NCI-H226 (cell line): Measurements from ENCODE around the gene CLP1.
"Not testable (repeated sequence)": the region's sequence is repeated elsewhere in the genome, so short reads cannot be mapped to it uniquely, and the experiment has no call there.

Experiments used
- DNase-seq: peaks from one replicate; pipeline ENCODE4 v3.0.0-alpha.2; 2015

CLP1 gene

DNA sequence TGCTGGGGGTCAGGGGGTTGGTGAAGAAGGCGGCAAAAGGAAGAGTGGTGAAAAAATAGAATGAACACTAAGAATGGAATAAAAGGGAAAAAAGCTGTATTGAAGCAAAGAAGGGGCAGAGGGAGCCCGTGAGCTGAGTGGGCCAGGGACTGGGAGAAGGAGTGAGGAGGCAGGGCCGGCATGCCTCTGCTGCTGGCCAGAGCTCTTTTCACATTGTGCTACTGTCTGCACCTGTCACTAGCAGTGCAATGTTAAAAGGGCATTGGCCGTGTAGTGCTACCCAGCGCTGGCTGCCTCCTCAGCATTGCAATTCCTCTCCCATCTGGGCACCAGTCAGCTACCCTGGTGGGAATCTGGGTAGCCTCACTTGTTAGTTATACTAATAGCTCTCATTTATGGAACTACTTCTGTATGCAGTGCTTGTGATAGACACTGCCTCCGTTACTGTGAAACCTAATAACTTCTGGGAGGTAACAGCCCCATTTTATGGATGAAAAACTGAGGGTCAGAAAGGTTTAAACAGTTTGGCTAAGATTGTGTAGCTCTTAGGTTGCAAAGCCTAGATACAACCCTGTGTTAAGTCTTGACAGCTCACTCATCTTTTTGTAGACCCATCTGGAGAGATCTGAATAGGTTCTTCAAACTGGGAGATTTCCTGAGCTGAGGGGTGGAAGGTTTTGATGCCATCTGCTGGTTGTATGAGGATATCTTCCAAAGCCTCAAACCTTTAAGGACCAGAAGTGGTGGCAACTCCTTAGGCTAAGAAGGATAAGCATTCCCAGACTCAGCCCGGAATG is 16.4 kb upstream of the CLP1 start:
- DNase-seq, result peak; percentile 34

- DNase-seq, result peak; percentile 65
These were observed 13.8 kb upstream of the CLP1 start for GRCh38 chr11:57643802-57644201.

DNA sequence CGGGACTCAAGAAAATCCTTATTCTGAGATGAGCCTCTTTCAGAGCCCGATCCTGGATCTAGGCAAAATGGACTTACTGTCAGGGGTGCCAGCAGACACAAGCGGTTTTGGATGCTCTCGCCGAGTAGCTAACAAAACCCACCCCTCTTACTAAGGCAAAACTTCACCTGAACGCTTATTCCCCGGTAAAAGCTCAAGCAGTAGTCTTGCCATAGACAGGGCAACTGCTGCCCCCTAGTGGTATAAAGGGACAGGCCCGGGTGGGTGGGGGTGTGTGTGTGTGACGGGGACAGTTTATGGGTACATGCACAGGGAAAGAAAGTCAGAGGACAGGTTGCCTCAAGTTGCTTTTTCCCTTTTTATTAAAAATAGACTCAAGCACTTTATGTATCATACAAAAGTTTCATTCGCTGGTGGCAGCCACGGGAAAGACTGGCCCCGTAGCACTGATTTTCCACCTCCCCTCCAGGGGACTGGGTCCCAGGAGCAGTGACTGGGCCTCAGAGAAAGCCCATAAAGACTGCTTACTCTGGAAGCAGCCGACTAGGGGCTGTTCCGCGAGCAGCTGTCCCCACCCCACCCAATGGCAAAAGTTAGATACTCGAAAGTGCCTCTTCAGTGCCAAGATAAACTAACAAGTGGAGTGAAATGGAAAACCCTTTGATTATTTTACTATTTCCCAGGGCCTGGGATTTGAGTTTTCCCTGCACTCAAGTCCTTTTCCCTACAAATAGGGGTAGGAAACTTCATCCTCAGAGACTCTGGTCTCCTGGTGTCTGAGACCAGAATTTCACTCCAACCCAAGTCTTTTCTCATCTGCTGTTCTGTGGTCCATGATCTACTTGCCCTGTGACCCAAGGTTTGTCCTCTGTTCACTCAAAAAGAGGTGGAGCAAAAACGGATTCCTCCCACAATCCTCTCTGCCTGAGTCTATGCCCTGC is 12.5 kb upstream of the CLP1 start:
- no peak for DNase-seq

DNA sequence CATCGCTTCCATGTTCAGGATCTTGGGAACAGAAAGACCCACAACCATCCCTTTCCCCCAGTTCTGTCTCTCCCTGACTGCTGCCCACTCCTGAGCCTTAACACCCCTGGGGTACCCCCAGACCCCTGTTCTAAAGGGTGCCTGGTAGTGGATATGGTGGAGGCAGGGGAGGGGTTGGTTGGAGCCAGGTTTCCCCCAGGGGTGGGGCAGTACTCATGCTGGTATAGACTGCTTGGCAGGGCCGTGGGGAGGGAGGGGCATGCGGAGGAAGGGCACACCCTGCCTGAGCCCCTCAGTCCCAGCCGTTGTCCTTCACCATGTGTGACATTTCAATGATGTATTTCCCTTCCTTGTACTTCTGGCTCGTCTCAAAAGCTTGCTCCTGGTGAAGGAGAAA is 11.9 kb upstream of the CLP1 start:
- no peak for DNase-seq

DNA sequence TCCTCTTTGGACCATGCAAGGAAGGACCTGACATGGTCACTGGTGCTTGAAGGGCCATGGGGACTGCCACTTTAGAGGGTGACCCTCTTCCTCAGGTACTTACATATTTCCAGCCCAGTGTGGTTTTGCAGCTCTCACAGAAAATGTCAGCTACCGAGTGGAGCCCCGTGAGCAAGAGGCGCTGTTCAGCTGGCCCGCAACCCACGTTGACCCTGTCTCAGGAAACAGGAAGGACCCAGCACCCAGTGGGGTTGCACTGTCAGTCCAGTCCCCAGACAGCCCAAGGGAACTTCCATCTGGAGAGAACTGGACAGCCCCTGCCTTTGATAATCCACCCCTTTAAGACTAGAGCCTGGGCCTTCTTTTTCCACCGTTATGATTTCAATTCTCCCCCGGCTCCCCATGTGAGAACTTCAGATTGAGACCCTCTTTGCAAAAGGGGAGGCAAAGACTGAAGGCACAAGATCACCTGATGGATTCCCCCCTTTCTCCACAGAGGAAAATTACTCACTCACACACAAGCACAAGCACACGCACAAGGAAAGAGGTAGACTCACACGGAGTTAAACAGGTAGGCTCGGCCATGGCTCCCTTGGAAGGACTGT is 11.3 kb upstream of the CLP1 start:
- no peak for DNase-seq

DNA sequence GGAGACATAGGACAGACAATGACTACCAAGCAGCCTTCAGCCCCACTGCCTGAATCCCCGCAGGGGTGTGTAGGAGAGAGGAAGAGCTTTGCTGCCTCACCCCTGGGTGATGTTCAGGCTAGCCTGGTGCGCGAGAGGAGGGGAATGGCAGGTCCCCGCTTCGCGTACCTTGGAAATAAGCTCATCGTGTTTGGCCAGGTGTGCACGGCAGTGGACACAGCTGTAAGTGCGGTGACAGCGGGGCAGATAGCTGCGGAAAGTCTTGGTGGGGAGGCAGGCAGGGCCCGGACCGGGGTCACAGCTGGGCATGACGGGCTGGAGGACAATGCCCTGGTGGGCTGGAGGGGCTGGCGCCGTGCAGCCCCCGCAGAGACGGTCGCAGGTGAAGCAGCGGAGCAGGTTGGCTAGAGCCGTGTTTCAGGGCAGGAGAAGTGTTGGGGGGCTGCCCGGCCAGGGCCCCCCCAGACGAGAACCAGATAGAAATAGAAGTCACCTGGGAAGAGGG is 10.7 kb upstream of the CLP1 start:
- no peak for DNase-seq

GRCh38 chr11:57647372-57647771 is 10.2 kb upstream of the CLP1 start:
- DNase-seq, result no peak

DNA sequence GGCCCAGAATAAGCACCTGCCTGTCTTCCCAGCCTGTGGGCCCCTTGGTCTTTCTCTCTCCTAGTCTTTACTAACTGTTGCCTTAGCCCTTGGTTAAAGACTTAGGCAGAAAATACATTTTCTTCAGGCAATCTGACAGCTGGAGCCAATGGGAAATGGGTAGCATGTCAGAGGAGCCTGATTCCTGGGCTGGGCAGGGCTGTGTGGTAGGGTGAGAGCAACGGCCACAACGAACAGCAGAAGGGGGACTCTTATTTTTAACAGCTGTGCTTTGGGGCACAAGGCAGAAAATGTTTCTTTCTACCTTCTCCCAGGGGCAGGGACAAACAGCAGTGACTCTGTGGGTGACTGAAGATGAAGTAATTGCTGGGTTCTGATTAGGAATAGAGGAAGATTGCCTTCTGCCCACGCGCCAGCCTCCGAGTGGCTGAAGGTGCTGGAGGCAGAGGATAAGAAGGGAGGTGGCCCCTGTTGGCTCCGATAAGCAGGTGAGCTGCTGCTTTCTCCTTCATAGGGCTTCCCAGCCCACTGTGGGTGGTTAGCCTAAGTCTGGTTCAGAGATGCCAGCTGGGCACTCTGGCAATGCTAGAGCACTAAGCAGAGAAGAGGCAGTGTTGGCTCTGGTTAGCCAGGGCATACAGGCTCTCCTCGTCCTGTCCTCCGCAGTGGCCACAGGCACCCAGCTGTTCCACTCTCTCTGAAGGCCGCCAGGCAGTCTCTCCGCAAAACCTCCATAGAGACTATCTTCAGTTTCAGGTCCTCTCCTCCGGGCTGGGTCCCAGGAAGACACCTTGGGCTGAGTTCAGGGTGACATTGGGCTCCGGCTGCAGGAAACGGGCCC is 9.4 kb upstream of the CLP1 start:
- DNase-seq, result no peak

DNA sequence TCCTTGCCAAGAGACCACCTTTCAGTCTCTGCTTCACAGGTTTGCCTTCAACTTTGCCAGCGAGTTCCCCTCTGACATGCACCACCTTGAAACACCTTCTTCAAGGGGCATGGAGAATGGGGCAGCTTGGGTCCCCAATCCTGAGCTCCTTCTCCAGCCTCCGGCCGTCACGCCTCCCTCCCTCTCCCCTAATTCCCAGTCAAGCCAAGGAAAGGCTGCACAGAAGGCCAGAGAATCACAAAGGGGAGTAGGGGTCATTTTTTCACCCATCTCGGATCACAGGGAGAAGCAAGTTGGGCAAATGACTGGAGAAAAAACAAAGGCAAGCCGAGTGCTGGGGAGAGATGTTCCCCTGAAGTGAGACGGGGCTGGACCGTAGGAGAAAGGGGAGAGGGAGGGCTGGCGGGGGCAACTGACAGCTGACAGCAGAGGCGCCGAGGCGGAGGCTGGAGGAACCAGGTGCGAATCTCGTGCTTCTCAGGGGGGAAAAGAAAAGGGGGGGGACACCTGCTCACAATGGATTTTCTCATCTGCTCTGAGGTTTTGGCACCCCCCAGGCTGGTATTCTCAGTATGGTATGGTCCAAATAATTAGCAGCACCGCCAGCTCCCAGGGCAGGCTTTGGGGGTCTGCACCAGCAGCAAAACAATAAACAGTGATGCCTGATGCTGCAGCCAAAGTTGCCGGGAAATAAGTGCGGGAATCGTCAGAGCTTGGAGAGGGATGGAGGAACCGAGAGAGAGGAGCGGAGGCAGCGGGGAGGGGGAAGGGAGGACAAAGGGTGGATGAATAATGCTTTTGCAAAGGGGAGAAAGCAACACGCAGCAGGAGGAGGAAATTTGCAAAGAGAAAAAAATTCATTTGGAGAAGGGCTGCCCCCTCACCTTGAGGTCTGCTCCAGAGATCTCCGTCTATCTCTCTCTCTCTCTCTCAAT is 8.5 kb upstream of the CLP1 start:
- DNase-seq, result peak; percentile 54

DNA sequence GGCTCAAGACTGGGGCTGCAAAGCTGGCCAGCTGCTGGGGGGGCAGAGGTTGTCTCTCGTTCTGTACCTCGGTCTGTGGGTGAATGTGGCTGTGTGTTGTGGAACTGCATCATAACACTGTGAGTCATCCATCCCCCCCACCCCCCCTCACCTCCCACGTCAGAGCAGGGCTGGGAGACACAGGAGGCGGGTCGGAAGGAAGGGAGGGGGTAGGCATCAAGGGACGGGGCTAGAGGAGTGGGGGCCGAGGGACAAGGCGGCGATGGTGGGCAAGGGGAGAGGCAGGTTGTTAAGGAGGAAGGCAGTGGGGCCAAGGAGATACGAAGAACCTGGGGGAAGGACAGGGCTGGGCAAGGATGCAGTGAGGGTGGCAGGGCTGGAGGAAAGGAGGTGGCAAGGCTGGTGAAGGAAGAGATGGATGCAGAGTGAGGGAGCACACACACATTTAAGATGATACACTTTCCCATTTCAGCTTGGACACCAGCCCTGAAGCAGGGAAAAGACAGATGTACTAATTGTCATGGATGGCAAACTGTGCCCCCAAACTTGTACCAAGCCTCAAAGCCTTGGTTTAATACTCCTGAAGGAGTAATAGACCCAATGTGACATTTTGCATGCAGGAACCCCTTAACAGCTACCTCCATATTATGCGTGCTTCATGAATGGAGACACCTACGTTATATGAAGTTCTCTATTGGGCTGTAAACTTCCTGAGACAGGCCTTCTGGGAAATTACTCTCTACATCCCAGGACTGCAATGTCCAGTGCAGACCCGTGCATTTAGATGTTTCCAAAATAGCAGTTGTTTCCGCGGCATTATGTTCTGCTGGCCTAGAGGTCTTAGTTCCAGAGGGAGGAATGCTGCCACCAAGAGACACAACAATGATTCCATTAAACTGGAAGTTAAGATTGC is 7.5 kb upstream of the CLP1 start, which contains the start of gene YPEL4:
Gene YPEL4 (minus strand): TSS at position 87 of the 913 bp plus-strand sequence. CDS start 2,805 bp downstream, outside the sequence.
- DNase-seq, result peak; percentile 74

DNA sequence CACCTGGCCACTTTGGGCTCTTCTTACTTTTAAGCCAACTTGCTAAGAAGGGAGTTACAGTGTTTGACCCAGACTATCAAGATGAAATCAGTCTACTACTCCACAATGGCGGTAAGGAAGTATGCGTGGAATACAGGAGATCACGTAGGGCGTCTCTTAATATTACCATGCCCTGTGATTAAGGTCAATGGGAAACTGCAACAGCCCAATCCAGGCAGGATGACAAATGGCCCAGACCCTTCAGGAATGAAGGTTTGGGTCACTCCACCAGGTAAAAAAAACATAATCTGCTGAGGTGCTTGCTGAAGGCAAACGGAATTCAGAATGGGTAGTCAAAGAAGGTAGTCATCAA is 6.8 kb upstream of the CLP1 start:
- DNase-seq, result no peak

DNA sequence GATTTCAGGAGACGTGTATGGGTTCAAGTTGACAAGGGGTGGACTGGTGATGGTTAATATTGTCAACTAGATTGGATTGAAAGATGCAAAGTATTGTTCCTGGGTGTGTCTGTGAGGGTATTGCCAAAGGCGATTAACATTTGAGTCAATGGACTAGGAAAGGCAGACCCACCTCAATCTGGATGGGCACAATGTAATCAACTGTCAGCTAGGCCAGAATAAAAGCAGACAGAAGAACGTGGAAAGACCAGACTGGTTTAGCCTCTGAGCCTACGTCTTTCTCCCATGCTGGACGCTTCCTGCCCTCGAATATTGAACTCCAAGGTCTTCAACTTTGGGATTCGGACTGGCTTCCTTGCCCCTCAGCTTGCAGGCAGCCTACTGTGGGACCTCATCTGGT is 6.2 kb upstream of the CLP1 start:
- DNase-seq, result no peak

GRCh38 chr11:57652230-57652629 is 5.3 kb upstream of the CLP1 start:
- DNase-seq, result not testable (repeated sequence)

- no peak for DNase-seq
These were observed 4.9 kb upstream of the CLP1 start for GRCh38 chr11:57652662-57653061.

DNA sequence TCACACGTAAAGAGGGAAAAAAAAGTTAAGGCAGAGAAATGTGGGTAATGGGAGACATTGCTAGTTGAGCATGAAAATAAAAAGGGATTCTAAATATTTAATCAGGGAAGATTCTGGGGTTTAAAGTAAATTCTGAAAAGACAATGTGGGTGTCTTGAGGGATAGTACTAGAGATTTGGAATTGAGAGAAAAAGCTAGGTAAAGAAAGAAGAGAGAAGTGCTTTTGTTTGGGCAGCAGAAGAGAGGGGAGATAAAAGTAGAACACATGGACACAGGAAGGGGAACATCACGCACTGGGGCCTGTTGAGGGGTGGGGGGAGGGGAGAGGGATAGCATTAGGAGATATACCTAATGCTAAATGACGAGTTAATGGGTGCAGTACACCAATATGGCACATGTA is 4.4 kb upstream of the CLP1 start:
- DNase-seq, result no peak

- DNase-seq, result no peak
These were observed 723 bp upstream of the CLP1 start for GRCh38 chr11:57656885-57657193.

GRCh38 chr11:57658023-57658361 is 430 bp downstream of the CLP1 start:
- DNase-seq, result no peak

- no peak for DNase-seq
These were observed 2.1 kb downstream of the CLP1 start for GRCh38 chr11:57659669-57660068.

DNA sequence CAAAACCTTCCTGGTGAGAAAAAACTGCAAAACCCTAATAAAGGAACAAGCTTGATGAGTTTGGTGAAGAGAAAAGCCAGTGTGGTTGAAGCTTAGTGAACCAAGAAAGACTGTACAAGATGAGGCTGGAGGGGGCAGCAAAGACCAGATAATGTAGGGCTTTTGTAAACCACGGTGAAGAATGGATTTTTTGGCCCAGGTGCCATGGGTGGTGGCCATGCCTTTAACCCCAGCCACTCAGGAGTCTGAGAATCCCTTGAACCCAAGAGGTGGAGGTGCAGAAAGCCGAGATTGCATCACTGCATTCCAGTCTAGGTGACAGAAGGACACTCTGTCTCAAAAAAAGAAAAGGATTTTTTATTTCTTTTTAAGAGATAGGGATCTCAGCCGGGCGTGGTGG is 5.3 kb downstream of the CLP1 start:
- no peak for DNase-seq

- DNase-seq, result no peak
These were observed 6.4 kb downstream of the CLP1 start for GRCh38 chr11:57663975-57664374.
